Measurements from ENCODE around the gene CACNA1B.

The CACNA1B gene

DNA sequence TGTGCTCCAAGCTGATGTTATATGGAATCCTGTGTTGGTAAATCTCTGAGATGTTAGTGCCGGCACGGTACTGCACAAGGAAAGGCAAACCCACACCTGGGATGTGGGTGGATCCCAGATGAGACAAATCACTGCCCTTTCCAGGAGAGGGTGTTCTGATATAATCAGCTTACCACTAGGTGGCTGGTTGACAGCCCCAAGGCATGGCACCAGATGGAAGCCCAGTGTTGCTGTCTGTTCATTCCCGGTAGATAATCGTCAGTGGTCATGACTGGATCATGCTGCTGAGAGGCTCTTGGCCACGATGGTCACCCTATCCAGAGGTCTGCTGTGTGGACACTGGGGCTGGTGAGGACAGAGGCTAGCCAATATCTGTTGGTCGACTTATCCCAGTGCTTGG is 184.0 kb downstream of the CACNA1B start:
- no peak for FAIRE-seq

DNA sequence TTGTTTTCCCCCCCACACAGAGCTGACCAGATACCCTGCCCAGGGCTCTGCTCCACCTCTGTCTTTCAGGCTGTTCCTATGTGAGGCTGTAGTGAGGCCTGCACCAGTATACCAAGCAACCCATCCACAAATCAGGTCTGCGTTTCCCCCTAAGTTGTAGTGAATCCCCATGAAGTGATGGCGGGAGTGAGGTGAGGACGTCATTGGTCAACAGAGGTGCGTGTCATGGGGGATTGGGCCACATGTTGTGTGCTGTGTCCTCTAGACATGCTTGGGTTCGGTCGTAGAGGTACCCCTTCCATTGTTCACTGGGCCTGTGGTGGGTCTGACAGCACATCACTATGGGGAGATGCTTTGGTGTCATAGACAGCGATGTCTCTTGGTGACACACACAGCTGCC is 184.6 kb downstream of the CACNA1B start:
- FAIRE-seq, result no peak

DNA sequence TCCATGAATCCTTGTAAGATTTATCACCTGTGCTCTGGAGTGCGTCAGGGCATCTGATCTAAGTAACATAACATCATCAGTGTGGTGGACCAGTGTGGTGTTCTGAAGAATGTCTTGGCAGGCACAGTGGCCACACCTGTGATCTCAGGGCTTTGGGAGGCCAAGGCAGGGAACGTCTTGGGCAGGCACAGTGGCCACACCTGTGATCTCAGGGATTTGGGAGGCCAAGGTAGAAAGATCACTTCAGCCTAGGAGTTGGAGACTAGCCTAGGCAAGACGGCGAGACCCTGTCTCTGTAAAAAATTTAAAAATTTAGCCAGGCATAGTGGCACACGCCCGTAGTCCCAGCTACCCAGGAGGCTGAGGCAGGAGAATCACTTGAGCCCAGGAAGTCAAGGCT is 185.5 kb downstream of the CACNA1B start:
- no peak for FAIRE-seq

DNA sequence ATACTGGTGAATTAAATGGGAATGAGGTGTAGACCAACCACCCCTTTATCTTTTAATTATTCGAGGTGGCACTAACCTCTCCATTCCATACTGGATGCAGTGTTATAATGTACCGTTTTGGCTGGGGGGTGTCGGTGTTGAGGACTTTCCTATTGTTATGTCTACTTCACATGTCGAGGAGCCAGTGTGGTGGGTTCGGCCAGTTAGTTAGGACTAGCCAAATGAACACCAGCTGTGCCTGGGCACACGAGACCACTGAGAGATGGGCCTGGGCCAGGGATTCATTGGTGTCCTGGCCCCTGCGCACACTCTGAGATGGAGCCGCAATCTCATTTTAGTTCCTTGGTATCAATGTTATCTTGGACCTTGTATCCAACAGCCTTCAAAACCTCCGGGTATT is 186.2 kb downstream of the CACNA1B start:
- FAIRE-seq, result no peak

DNA sequence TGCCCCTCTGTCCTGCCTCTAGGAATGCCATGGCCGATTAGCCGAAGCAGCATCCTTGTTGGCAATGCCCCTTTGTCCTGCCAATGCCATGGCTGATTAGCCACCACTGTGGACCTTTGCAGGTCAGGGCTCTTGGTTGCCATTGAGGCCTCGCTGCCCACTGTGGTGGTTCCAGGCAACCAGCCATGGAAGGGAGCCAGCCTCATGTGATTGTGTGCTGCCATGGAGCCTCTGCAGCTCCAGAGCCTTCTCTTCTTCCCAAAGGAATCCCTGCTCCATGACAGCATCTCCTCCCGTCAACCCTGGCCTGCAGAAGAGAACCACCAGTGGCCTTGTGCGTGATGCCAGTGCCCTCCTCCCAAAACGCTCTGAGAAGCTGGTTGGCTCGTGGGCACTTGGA is 187.0 kb downstream of the CACNA1B start:
- no peak for FAIRE-seq

DNA sequence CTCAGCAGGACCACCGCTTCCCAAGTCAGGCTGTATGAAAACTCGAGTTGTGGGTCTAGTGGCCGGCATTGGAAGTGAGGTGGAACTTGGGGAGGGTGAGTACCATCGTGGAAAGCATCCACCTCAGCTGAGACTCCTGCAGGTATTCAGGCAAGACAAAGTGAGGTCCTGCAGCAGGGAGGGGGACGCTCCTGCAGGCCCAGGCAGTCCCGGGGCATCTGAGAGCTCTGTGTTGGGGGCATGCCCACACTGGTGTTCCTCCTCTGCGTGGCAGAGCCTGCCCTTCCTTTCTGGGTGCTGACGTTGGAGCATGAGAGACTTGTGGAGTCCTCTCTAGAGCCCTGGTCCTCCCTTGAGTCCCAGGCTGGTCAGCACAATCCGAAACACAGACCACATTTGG is 187.7 kb downstream of the CACNA1B start:
- no peak for FAIRE-seq

DNA sequence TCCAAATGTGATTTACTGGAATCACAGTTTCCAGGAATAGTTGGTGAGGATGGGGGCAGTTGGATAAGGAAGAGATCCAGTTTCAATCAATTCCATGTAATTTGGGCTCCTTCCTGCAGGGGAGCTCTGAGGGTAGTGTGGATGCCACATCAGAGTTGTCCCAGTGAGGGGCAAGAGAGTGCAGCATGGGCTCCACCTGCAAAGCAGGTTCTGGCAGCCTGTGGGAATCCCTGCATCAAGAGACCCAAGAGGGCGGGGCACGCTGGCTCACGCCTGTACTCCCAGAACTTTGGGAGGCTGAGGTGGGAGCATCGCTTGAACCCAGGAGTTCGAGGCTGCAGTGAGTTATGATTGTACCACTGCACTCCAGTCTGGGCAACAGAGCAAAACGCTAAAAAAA is 188.5 kb downstream of the CACNA1B start:
- no peak for FAIRE-seq

DNA sequence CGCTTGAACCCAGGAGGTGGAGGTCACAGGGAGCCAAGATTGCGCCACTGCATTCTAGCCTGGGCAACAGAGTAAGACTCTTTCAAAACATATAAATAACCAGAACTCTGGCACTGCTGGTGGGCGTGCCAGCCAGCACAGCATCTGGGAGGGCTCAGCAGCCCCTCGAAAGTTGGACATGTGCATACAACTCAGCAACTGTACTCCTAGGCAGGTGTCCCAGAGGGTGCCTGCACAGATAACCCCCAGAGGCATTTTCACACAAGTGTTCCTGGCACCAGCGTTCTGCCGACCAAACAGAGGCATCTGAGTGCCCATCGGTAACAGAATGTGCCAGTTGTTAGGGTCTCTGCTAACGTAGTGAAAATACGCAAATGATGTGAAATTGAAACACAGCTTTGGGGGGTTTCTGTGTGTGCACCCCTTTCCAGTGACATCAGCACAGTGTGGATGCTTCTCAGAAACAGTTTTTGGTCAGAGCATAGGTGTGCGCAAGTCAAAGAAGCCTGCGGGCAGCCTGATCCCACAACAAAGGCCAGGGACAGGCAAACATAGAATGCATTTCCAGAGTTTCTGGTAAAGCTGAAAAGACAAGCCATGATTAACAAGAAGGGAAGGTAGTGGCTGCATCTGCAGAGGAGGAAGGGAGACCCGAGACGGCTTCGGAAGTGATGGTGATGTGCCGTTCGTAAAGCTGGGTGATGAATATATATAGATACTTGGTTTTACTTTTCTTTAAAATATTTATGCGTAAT is 190.2 kb downstream of the CACNA1B start:
- no peak for FAIRE-seq

DNA sequence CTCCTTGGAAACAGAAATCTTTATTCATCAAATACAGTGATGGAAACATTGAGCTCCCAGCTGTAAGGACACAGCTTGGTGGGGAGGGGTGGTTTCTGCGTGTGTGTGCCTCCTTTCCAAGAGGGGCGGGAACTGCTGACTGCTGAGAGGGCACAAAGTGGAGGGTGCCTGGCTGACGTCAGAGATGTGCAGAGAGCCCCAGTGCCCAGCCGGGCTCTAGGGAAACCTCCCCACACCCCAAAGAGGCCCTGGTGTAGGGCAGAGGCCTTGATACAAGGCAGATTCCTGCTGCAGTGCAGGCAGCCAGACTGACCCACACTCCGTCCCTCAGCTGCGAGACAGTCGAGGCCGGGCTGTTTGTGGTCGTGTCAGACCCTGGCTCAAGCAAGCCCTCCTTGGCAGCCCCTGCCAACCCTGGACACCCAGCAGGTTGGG is 191.0 kb downstream of the CACNA1B start:
- FAIRE-seq, result no peak

DNA sequence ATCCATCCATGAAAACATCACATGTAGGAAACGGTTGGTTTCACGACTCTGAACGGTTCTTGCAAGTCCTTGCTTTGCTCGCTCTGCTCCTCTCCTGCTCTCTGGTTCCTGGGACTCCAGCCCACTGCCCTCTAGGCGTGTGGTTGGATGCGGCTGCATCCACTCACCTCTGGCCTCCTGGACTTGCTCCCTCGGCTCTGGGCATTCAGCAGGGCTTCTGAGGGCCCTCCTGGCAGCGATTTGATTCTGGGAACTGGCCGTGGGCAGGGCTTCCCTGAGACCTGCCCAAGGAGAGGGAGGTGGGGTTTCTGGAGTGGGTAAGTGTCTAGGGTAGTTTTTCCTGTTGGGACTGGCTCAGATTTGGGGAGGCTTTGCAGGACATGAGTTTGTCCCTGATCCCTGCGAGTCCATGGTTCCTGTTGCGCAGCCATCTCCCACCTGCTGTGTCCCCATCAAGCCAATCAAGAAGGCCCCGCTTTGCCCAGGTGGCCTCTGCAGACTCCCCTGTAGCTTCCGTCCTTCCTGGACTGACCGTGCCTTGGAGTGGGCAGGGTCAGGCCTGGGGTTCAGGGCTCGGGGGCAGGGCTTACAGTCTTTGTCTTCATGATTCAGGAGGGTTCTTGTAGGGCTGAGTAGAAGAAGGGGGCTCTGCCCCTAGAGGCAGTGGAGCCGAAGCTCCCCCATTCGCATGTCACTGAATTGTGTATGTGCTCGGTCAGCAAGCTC is 192.3 kb downstream of the CACNA1B start:
- FAIRE-seq, result no peak

DNA sequence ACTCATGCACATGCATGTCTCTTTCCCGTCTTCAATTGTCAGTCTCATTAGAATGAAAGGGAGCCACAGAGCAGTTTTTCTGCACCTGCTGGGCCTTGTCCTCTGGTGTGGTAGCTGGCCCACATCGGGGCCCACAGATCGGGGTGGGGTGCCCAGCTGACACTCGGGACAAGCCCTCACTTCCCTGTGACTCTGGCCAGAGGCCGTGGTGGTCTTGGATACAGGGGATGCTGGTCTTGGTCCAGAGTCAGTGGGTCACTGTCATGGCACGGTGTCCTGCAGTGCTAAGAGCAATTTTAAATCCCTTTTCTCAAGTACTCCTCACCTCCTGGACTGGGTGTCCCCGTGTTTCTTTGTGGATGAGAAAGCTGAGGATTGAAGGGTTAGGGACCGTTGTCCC is 193.2 kb downstream of the CACNA1B start:
- FAIRE-seq, result no peak

DNA sequence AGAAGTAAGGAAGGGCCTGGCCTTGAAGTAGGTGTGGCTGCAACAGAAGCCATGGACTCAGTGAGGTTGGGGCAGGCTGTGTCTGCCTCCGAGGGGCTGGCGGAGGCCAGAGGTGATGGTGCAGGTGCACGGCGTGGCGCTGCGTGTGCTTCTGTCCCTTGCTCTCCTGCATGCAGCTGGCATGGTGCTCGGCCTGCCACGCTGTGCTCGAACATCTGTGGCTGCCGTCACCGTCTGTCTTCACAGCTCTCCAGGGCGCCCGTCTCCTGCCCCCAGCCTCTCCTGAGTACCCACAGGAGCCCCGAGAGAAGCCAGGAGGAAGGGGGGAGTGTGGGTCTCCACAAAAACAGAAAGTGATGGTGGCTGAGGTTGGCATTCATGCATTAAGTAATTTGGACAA is 193.7 kb downstream of the CACNA1B start:
- FAIRE-seq, result no peak

DNA sequence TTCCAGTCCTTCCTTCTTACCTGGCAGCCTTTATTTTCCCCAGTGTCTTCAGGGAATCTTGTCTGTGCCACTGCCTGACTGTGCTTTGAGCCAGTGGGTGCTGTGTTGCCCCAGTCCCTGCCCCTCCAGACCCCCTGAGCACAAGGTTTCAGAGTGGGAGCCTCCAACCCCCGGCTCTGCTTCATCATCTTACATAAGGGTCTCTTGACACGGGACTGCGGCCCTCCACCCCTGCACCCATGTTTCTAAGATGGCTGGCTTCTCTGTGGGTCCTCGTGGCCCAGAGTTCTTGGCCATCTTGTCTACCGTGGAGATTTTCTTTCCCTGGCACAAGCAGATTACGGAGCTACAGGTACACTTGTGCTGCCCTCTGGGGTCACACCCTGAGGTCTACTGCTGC is 194.1 kb downstream of the CACNA1B start:
- FAIRE-seq, result no peak

DNA sequence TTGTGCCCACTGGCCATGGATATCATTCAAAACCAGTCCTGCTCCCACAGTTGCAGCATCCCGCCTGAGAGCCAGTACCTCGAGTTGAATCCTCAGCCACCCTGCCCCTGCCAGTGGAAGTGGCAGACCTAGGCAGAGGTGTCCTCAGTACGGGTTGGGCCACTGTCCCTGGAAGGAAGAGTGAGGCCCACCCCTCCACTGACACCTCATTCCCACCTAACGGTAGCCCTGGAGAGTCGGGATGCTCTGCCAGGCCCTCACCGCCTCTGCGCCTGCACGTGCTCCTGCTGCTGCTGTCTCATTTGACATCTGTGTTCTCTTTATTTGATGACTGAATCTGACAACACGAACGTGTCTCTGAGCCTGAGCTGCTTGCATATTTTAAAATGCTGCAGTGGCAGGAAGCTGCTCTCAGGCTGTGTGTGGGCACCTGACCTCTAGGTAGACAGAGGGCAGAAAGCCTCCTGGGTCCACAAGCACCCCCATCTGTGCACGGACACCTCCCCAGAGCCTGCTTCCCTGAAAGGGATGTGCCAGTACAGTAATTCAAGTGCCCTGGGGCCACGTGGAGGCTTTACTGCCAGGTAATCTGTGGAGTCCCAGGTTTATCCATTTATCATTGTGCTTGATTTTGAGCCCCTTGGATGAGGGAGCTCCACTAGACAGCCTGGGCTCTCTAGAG is 194.7 kb downstream of the CACNA1B start:
- no peak for FAIRE-seq

DNA sequence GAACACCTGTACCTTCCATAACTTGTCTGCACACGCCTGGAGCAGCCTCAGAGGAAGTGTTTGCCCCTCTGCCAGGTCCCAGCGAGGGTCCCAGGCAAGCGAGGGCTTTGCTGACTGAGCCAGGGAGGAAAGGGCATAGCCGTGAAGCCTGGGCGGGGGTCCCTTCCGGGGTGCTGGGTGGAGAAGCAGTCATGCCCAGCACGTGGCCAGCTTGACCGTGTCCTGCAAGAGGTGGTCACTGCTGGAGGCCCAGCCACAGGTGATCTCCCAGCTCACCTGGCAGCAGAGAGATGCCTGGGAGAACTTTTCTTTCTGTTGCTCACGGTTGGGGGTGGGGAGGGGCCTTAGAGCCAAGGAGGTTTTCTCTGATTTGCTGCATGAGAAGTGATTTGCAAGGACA is 195.3 kb downstream of the CACNA1B start:
- no peak for FAIRE-seq

DNA sequence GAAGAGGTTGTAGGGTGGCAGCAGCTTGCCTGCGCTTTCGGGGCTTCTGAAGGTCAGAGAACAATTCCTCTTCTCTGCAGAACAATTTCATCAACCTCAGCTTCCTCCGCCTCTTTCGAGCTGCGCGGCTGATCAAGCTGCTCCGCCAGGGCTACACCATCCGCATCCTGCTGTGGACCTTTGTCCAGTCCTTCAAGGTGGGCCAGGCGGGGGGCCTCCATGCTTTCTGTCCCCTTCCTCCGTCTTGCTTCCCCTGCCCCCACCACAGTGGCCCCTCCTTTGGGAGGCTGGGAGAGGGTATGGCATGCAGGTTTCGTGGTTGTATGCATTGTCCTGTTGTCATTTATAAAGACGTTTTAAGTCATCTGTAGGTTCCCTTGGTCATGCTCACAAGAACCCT is 195.8 kb downstream of the CACNA1B start:
- FAIRE-seq, result no peak

DNA sequence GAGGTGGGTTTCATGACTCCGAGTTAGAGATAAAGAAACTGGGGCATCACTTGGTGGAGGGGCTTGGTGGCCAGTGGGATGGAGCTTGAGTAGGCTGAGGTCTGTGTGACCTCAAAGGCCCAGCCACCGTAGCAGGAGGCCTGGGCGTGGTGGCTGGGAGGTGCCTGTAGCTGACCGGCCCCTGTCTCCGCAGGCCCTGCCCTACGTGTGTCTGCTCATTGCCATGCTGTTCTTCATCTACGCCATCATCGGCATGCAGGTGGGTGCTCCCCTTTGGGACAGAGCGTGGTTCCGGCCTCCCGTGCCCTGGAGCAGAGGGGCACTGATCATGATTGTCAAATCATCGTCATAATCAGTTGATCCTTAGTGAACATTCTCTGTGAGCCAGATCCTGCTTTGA is 196.2 kb downstream of the CACNA1B start:
- no peak for FAIRE-seq

DNA sequence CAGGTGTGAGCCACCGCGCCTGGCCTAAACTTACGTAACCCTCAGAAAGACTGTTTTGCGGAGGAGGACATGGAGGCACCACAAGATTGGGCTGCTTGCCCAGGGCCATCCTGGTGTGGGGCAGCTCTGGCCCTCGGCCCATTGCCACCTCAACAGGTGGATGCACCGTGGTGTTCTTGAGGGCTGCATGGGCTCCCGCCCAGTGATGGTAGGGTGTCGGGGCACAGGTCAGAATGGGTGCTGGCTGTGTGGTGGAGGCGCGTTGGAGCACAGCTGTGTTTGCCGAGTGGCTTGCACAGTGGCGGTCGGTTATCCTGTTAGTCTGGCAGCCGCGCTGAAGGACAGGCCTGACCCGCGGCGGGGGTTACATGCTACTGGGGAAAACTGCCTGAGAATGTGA is 196.9 kb downstream of the CACNA1B start:
- no peak for FAIRE-seq

DNA sequence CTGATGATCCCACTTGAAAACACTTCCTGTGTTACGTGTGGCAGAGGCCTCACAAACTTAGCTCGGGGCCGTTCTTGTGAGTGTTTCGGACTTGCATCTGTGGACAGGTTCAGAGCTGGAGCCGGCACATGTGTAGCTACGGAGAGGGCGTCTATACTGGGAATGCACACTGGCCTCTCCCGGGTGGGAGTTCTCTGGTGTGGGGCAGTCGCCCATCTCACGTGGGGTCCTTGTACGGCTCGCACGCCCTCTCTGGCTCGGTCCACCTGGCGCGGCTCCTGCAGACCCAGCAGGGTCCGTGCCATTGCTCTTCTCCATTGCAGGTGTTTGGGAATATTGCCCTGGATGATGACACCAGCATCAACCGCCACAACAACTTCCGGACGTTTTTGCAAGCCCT is 197.9 kb downstream of the CACNA1B start:
- no peak for FAIRE-seq

DNA sequence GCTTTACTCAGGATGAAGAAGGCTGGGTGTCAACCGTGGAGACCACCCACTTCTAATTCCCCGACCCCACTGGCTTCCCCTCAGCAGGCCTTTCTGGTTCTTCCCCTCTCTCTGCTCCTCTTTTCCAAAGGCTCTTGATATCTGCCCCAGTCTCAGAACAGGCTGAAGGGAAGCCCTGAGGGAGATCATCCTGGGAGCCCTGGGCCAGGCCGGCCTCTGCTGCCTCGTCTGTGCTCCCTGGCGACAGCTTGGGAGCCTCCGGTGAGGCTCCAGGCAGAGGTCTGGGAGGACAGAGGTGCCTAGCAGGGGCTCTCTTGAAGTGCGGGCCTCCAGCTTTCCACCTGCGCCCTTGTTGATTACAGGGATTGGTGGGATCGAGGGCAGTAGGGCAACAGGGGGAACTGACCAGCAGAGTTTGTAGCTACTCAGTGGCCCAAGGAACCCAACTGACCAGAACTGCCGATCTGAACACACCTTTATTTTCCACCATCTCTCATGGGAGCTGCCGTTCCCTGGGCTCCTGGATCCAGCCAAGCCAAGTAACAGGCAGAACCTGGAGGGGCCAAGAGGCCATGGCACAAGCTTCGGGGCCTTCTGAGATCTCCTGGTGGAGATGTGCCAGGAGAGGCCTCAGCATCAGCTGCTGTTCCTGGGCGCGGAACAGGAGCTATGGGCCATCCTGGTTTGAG is 198.5 kb downstream of the CACNA1B start:
- no peak for FAIRE-seq

DNA sequence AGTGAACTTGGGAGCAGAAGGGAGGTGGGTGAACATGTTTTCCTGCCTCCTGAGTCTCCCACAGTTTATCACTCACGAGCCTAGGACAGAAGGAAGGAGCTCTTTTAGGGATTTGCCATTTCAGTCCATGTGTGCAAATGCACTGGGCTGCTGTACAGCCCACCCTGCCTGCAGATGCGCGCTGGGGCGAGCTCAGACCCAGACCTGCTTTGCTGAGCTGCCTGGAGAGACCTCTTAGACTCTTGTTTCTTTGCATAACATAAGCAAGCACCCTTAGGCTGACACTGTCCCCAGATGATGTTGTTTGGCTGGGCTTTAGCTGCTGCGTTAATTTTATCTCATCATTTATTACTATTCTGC is 199.0 kb downstream of the CACNA1B start:
- no peak for FAIRE-seq

DNA sequence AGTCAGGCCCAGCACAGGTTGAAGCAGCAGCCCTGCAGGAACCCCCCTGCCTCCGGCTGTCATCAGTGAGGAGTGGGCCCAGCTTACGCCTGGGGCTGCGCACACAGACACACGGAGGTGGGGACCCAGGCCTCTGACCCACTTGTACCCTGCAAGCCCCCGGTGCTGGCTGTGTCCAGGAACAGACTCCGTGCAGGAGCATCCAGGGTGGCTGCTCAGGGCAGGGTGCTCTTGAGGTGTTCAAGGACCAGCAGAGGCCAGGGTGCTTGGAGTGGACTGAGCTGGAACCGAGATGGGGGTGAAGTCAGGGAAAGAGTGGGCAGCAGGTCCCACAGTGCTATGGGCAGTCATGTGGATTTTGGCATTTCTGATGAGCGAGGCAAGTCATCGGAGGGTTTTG is 199.5 kb downstream of the CACNA1B start:
- FAIRE-seq, result no peak

DNA sequence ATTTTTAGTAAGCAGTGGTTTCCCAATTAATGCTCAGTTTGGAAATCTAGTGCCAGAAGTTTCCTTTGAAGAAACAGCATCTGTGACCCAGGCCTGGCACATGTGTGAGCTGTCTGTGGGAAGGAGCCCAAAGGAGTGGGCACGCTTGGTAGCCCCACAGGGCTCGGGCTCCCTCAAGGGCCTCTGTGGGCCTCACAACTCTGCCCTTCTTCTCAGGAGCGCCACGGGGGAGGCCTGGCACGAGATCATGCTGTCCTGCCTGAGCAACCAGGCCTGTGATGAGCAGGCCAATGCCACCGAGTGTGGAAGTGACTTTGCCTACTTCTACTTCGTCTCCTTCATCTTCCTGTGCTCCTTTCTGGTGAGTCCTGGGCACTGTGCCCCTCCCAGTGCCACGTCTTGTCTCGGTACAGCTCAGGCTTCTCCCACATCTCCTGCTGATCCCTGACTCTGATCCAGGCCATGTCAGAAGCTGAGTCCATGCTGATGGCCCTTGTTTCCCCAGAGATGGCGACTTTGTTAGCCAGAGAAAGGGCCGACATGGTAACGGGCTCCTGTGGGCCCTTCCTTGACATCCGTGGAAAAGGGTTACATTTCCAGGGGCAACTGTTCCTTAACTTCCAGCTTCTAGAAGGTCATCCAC is 200.4 kb downstream of the CACNA1B start:
- no peak for FAIRE-seq
